ENCODE measurements around the gene BPIFA3.

The BPIFA3 gene

GRCh38 chr20:33224399-33224798 is 7.2 kb downstream of the BPIFA3 start:
- DNase-seq (ENCODE audit: low spot score), result no peak

GRCh38 chr20:33229843-33230242 is 12.7 kb downstream of the BPIFA3 start:
- DNase-seq (ENCODE audit: low spot score), result no peak

GRCh38 chr20:33231237-33231636 is 14.1 kb downstream of the BPIFA3 start:
- DNase-seq (ENCODE audit: low spot score), result no peak

- DNase-seq (ENCODE audit: low spot score), result no peak
Observed at GRCh38 chr20:33232486-33233072, 15.4 kb downstream of the BPIFA3 start.

GRCh38 chr20:33233129-33233774 is 16.1 kb downstream of the BPIFA3 start:
- DNase-seq (ENCODE audit: low spot score), result no peak

GRCh38 chr20:33234050-33234449 is 16.9 kb downstream of the BPIFA3 start:
- DNase-seq (ENCODE audit: low spot score), result no peak

GRCh38 chr20:33235696-33236095 is 18.5 kb downstream of the BPIFA3 start, which contains the start of gene BPIFA1:
Gene BPIFA1 (plus strand): TSS chr20:33235996. CDS start chr20:33237712, 1,716 bp downstream.
- DNase-seq (ENCODE audit: low spot score), result no peak

- no peak for DNase-seq (ENCODE audit: low spot score)
Observed at GRCh38 chr20:33236351-33236750, 19.2 kb downstream of the BPIFA3 start.

- no peak for DNase-seq (ENCODE audit: low spot score)
Observed at GRCh38 chr20:33237989-33238388, 20.8 kb downstream of the BPIFA3 start.

- no peak for DNase-seq (ENCODE audit: low spot score)
Observed at GRCh38 chr20:33239418-33239817, 22.3 kb downstream of the BPIFA3 start.

GRCh38 chr20:33239979-33240736 is 23.0 kb downstream of the BPIFA3 start:
- no peak for DNase-seq (ENCODE audit: low spot score)

- DNase-seq (ENCODE audit: low spot score), result no peak
Observed at GRCh38 chr20:33240923-33241322, 23.8 kb downstream of the BPIFA3 start.

GRCh38 chr20:33242319-33243100 is 25.4 kb downstream of the BPIFA3 start:
- DNase-seq (ENCODE audit: low spot score), result no peak

- no peak for DNase-seq (ENCODE audit: low spot score)
Observed at GRCh38 chr20:33246077-33246476, 28.9 kb downstream of the BPIFA3 start.

GRCh38 chr20:33249456-33249855 is 32.3 kb downstream of the BPIFA3 start:
- DNase-seq (ENCODE audit: low spot score), result no peak

- DNase-seq (ENCODE audit: low spot score), result no peak
Observed at GRCh38 chr20:33250666-33251065, 33.5 kb downstream of the BPIFA3 start.

- no peak for DNase-seq (ENCODE audit: low spot score)
Observed at GRCh38 chr20:33251496-33251895, 34.3 kb downstream of the BPIFA3 start.

GRCh38 chr20:33252460-33252859 is 35.3 kb downstream of the BPIFA3 start:
- DNase-seq (ENCODE audit: low spot score), result no peak

GRCh38 chr20:33255005-33255404 is 37.9 kb downstream of the BPIFA3 start:
- DNase-seq (ENCODE audit: low spot score), result no peak

GRCh38 chr20:33257237-33257636 is 40.1 kb downstream of the BPIFA3 start:
- DNase-seq (ENCODE audit: low spot score), result no peak

GRCh38 chr20:33259371-33259770 is 42.2 kb downstream of the BPIFA3 start:
- DNase-seq (ENCODE audit: low spot score), result no peak

GRCh38 chr20:33261465-33261864 is 44.3 kb downstream of the BPIFA3 start:
- DNase-seq (ENCODE audit: low spot score), result peak; percentile 17

Data from NAMALWA (cell line).